Panc1 (cell line): ENCODE data around the gene TXNRD3.

Experiments
- CTCF ChIP-seq: fragments of 450-650 bp; IDR thresholded peaks from 2 replicates; pipeline ENCODE4 v1.5.1; 2017; ENCODE audit warnings: mild to moderate bottlenecking
- POLR2AphosphoS5 ChIP-seq: IDR thresholded peaks from 2 replicates; pipeline ENCODE4 v1.6.1; 2012; ENCODE audit warnings: mild to moderate bottlenecking, low read depth, low read length, moderate library complexity

- TF ChIP-seq CTCF (no peak), POLR2AphosphoS5 (no peak)
These were observed 33.8 kb downstream of the TXNRD3 start for GRCh38 chr3:126621171-126621570.
